Measurements from ENCODE around the gene PNO1.

The PNO1 gene

GRCh38 chr2:68196120-68196716, 38.5 kb downstream of the PNO1 start:
- Mint-ChIP-seq H3K4me1 (peaks cover 54% of the 10 kb centered on the region), H3K27me3 (no peaks in the 10 kb centered on the region), H3K27ac (peak overlapping the region; percentile 27), H3K9me3 (no peaks in the 10 kb centered on the region), H3K4me3 (no peak overlapping the region), H3K36me3 (no peaks in the 10 kb centered on the region)
- no peak for ATAC-seq

GRCh38 chr2:68200157-68200787, 42.6 kb downstream of the PNO1 start:
- ATAC-seq = no peak
- H3K27ac Mint-ChIP-seq = peak overlapping the region; percentile 70
- peaks cover 68% of the 10 kb centered on the region for H3K4me1 Mint-ChIP-seq

GRCh38 chr2:68203587-68203986, 45.9 kb downstream of the PNO1 start:
- peak; percentile 89 for ATAC-seq
- no peaks in the 10 kb centered on the region for H3K9me3 Mint-ChIP-seq
- peaks cover 22% of the 10 kb centered on the region for H3K36me3 Mint-ChIP-seq
- H3K4me1 Mint-ChIP-seq = peaks cover 75% of the 10 kb centered on the region
- H3K27ac Mint-ChIP-seq = peak overlapping the region; percentile 78
- peak overlapping the region; percentile 60 for H3K4me3 Mint-ChIP-seq
- H3K27me3 Mint-ChIP-seq = no peaks in the 10 kb centered on the region

More at GRCh38 chr2:68200157-68200787, 42.6 kb downstream of the PNO1 start:
- H3K4me3 Mint-ChIP-seq = no peak overlapping the region
- no peaks in the 10 kb centered on the region for H3K27me3 Mint-ChIP-seq
- peaks cover 6% of the 10 kb centered on the region for H3K36me3 Mint-ChIP-seq
- H3K9me3 Mint-ChIP-seq = no peaks in the 10 kb centered on the region

GRCh38 chr2:68206793-68207192, 49.1 kb downstream of the PNO1 start:
- ATAC-seq = no peak
- Mint-ChIP-seq H3K27ac (peak overlapping the region; percentile 31), H3K36me3 (peaks cover 39% of the 10 kb centered on the region), H3K4me3 (no peak overlapping the region), H3K4me1 (peaks cover 71% of the 10 kb centered on the region), H3K9me3 (no peaks in the 10 kb centered on the region), H3K27me3 (no peaks in the 10 kb centered on the region)

- Mint-ChIP-seq H3K27me3 (no peaks in the 10 kb centered on the region), H3K4me1 (peaks cover 67% of the 10 kb centered on the region), H3K27ac (peak overlapping the region; percentile 75), H3K9me3 (no peaks in the 10 kb centered on the region), H3K36me3 (peaks cover 38% of the 10 kb centered on the region), H3K4me3 (peak overlapping the region; percentile 2)
- no peak for ATAC-seq
These were observed 56.7 kb downstream of the PNO1 start for GRCh38 chr2:68214381-68214780.

- Mint-ChIP-seq H3K9me3 (no peaks in the 10 kb centered on the region), H3K4me1 (peaks cover 74% of the 10 kb centered on the region), H3K27ac (no peak overlapping the region), H3K4me3 (no peak overlapping the region), H3K36me3 (peaks cover 41% of the 10 kb centered on the region), H3K27me3 (no peaks in the 10 kb centered on the region)
- no peak for ATAC-seq
These were observed 59.0 kb downstream of the PNO1 start for GRCh38 chr2:68216454-68217310.

- no peaks in the 10 kb centered on the region for H3K27me3 Mint-ChIP-seq
- H3K36me3 Mint-ChIP-seq = peaks cover 40% of the 10 kb centered on the region
- peaks cover 79% of the 10 kb centered on the region for H3K4me1 Mint-ChIP-seq
- H3K4me3 Mint-ChIP-seq = no peak overlapping the region
- H3K27ac Mint-ChIP-seq = no peak overlapping the region
- no peak for ATAC-seq
- no peaks in the 10 kb centered on the region for H3K9me3 Mint-ChIP-seq
These were observed 60.0 kb downstream of the PNO1 start for GRCh38 chr2:68217729-68218128.

GRCh38 chr2:68218343-68218901, 60.7 kb downstream of the PNO1 start:
- Mint-ChIP-seq H3K4me3 (no peak overlapping the region), H3K27ac (peak overlapping the region; percentile 9), H3K36me3 (peaks cover 40% of the 10 kb centered on the region), H3K4me1 (peaks cover 80% of the 10 kb centered on the region), H3K9me3 (no peaks in the 10 kb centered on the region), H3K27me3 (no peaks in the 10 kb centered on the region)
- no peak for ATAC-seq

- no peak overlapping the region for H3K27ac Mint-ChIP-seq
- H3K36me3 Mint-ChIP-seq = peaks cover 27% of the 10 kb centered on the region
- no peaks in the 10 kb centered on the region for H3K9me3 Mint-ChIP-seq
- no peak overlapping the region for H3K4me3 Mint-ChIP-seq
- no peak for ATAC-seq
- H3K27me3 Mint-ChIP-seq = no peaks in the 10 kb centered on the region
- peaks cover 88% of the 10 kb centered on the region for H3K4me1 Mint-ChIP-seq
These were observed 64.6 kb downstream of the PNO1 start for GRCh38 chr2:68222287-68222686.

GRCh38 chr2:68223419-68223818, 65.7 kb downstream of the PNO1 start:
- peaks cover 94% of the 10 kb centered on the region for H3K4me1 Mint-ChIP-seq
- H3K4me3 Mint-ChIP-seq = no peak overlapping the region
- peaks cover 27% of the 10 kb centered on the region for H3K36me3 Mint-ChIP-seq
- no peaks in the 10 kb centered on the region for H3K27me3 Mint-ChIP-seq
- H3K9me3 Mint-ChIP-seq = no peaks in the 10 kb centered on the region
- no peak for ATAC-seq
- no peak overlapping the region for H3K27ac Mint-ChIP-seq

GRCh38 chr2:68225119-68225632, 67.5 kb downstream of the PNO1 start:
- ATAC-seq = peak; percentile 58
- Mint-ChIP-seq H3K4me1 (peaks cover 94% of the 10 kb centered on the region), H3K27ac (no peak overlapping the region), H3K36me3 (peaks cover 25% of the 10 kb centered on the region), H3K27me3 (no peaks in the 10 kb centered on the region), H3K9me3 (no peaks in the 10 kb centered on the region), H3K4me3 (no peak overlapping the region)

Data from stimulated activated memory B cell treated with anti-CD40 and anti-IgM and Interleukin-4, amounts not matched to agents 10 μg/mL and 1 μg/mL and 100 μg/mL, for 72 hours (primary cell).